Measurements from ENCODE around the gene SNAP23.
A peak's percentile ranks its signal among the peaks of the same experiment; 100 is the strongest.

Gene SNAP23

DNA sequence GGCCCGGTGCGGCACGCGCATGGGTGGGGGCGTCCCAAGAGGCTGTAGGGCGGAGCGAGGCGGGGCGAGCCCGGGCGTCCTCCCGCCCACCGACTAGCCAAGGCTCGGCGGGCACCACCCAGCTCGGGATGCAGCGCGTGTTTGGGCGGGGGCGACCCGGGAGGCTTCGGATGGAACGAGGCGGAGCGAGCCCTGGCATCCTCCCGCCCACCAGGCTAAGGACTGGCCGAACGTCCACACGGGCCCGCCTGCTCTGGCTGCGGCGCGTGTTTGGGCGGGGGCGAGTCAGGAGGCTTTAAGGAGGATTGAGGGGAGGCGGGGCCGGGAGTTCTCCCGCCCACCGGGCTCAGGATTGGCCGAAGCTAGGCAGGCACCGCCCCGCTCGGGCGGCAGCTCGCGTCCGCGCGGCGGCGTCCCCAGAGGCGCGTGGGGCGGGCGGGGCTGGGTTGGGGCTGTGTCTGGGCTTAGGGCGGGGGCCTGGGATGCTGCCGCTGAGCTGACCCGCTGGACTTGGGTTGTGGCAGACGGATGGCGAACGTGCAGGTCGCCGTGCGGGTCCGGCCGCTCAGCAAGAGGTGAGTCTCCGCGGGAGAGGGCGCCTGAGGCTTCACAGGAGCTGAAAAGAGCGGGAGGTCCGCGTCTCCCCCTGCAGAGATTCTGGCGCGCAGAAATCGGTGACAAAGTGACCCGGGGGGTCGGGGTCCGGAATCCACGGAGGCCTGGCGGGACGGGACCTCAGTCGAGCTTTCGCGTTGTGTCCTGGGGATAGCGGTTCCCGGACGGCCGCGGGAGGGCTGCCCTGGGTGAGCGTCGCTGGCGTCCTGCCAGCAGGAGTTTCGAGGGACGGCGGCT is 80.0 kb downstream of the SNAP23 start, which contains the start of gene STARD9:
Gene STARD9, plus strand, starts transcription at position 419 of the 852 bp plus-strand sequence. Its CDS starts 110 bp downstream, at position 529.
- H3K36me3 ChIP-seq (ENCODE audit: control insufficient read depth, insufficient read depth, low read length), result no peaks in the 10 kb centered on the region
- H3K4me1 ChIP-seq (ENCODE audit: control insufficient read depth, insufficient read depth, low read length, poor library complexity, severe bottlenecking), result no peaks in the 10 kb centered on the region
- H3K4me3 ChIP-seq (ENCODE audit: extremely low read depth, insufficient read depth, low read length, poor library complexity, severe bottlenecking), result peak within 1 kb of the TSS; percentile 68
- 0% methylated on average over 77 to 79 of the region's 95 CpGs for WGBS, 2 experiments (ENCODE audit: insufficient coverage in 2 of 2)
- peak within 1 kb of the TSS; percentile 49 for H3K27ac ChIP-seq (ENCODE audit: low read depth, low read length, severe bottlenecking)
- H3K9me3 ChIP-seq (ENCODE audit: control insufficient read depth, low read length), result no peaks in the 10 kb centered on the region

DNA sequence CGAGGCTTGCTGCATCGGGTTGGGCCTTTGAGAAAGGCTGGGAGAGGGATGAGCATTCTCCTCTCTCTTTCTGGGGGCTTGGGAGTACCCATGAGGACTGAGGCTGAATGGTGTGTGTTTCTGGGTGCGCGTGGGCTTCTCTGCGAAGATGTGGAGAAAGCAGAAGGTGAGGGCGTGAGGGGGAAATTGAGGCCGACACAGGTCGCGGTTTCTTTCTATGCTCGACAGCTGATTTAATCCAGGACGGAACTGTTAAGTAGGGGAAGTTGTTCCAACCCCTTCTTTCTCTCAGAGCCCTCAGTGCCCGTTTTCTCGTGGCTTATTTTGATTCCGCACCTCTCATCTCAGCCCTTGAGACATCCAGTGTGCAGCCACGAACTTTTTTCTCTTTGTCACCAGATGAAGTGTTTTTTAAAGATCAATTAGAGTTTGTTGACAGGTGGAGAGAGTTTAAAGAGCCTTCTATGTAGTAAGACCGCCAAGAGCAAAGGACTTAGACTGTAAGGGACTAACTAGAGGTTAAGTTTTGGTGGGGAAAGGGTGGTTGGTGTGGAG is 80.7 kb downstream of the SNAP23 start:
- H3K4me1 ChIP-seq (ENCODE audit: control insufficient read depth, insufficient read depth, low read length, poor library complexity, severe bottlenecking), result no peaks in the 10 kb centered on the region
- 8 to 10% methylated on average over 8 to 9 of the region's 16 CpGs for WGBS, 2 experiments (ENCODE audit: insufficient coverage in 2 of 2)
- H3K9me3 ChIP-seq (ENCODE audit: control insufficient read depth, low read length), result no peaks in the 10 kb centered on the region
- H3K27ac ChIP-seq (ENCODE audit: low read depth, low read length, severe bottlenecking), result peak overlapping the region; percentile 49
- peak overlapping the region; percentile 68 for H3K4me3 ChIP-seq (ENCODE audit: extremely low read depth, insufficient read depth, low read length, poor library complexity, severe bottlenecking)
- no peaks in the 10 kb centered on the region for H3K36me3 ChIP-seq (ENCODE audit: control insufficient read depth, insufficient read depth, low read length)

DNA sequence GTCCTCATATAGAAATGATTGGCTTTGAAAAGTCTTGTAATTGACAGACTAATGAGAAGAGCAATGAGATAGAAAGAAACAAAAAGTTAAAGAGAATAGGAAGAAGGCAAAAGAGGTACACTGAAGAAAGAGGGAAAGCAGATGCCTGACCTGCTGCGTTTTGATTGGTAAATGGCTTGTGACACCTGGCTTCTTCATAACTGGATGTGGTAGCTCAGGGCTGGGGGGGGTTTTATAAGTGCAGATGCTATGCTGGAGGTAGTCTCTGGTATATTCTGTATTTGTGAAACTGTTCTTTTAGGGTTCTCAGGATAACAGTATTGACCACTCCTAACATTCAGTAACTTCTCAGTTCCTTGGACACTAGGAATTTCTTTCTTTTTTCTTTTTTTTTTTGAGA is 81.3 kb downstream of the SNAP23 start:
- Histone ChIP-seq H3K4me3 (ENCODE audit: extremely low read depth, insufficient read depth, low read length, poor library complexity, severe bottlenecking) (no peak overlapping the region), H3K9me3 (ENCODE audit: control insufficient read depth, low read length) (no peaks in the 10 kb centered on the region)
- 79 to 100% methylated on average over 1 of the region's 1 CpG for WGBS, 2 experiments (ENCODE audit: insufficient coverage in 2 of 2)

DNA sequence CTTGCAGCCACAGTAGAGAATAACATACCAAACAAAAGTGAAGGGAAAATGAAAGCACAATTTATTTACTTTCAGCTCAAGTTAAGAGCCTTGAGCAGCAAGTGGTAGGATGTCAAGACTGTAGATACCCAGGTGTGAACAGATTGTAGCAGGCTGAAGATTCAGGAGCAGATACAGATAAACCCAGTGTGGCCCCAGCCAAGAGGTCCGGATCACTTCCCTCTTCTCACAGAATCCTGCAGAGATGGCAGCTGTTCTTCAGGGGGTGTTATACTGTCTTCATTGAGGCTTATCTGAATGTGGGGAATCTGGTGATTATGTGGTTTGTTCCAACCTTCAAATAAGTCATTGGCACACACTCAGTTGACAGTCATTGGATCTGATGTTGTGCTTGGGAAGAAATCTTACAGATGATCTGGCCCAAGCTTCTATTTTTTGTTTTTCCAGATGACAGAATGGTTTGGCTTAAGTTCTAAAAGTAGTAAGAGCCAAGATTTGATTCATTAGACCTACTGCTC is 82.1 kb downstream of the SNAP23 start:
- H3K4me3 ChIP-seq (ENCODE audit: extremely low read depth, insufficient read depth, low read length, poor library complexity, severe bottlenecking), result no peak overlapping the region
- no peak overlapping the region for H3K27ac ChIP-seq (ENCODE audit: low read depth, low read length, severe bottlenecking)
- no peaks in the 10 kb centered on the region for H3K9me3 ChIP-seq (ENCODE audit: control insufficient read depth, low read length)
- no peaks in the 10 kb centered on the region for H3K36me3 ChIP-seq (ENCODE audit: control insufficient read depth, insufficient read depth, low read length)
- 80% methylated on average over 1 of the region's 1 CpG; no CpG with 5 or more reads in 1 of the 2 experiments for WGBS, 2 experiments (ENCODE audit: insufficient coverage in 2 of 2)
- peaks cover 4% of the 10 kb centered on the region for H3K4me1 ChIP-seq (ENCODE audit: control insufficient read depth, insufficient read depth, low read length, poor library complexity, severe bottlenecking)

More for the DNA sequence above, 81.3 kb downstream of the SNAP23 start:
- Histone ChIP-seq H3K4me1 (ENCODE audit: control insufficient read depth, insufficient read depth, low read length, poor library complexity, severe bottlenecking) (peaks cover 2% of the 10 kb centered on the region), H3K36me3 (ENCODE audit: control insufficient read depth, insufficient read depth, low read length) (no peaks in the 10 kb centered on the region), H3K27ac (ENCODE audit: low read depth, low read length, severe bottlenecking) (no peak overlapping the region)

DNA sequence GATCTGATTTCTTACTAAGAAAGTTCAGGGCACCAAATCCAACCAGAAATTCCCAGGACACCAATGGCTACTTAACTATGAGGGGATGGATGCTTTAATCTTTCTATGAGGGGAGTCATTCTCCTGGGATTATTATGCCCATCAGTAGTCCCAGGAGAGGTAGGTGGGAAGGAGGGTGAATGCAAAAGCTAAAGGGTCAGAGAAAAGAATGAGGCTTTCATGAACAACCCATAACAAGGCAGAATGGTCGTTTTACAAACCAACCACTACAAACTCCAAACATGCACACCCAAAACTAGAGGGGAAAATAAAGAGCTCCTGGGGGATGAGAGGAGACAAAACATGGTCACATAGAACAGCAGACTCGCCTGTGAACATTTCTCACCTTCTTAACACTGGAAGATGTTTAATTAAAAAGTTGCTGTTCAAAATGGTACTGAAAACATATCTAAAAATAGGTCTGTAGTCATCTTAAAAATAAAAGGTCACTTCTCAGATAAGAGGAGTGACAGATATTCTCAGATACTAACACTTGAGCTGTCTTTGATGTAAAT is 83.6 kb downstream of the SNAP23 start:
- no peaks in the 10 kb centered on the region for H3K9me3 ChIP-seq (ENCODE audit: control insufficient read depth, low read length)
- H3K27ac ChIP-seq (ENCODE audit: low read depth, low read length, severe bottlenecking), result no peak overlapping the region
- no CpG with 5 or more reads among the region's 2 CpGs for WGBS, 2 experiments (ENCODE audit: insufficient coverage in 2 of 2)
- H3K4me1 ChIP-seq (ENCODE audit: control insufficient read depth, insufficient read depth, low read length, poor library complexity, severe bottlenecking), result peaks cover 18% of the 10 kb centered on the region
- no peak overlapping the region for H3K4me3 ChIP-seq (ENCODE audit: extremely low read depth, insufficient read depth, low read length, poor library complexity, severe bottlenecking)
- H3K36me3 ChIP-seq (ENCODE audit: control insufficient read depth, insufficient read depth, low read length), result no peaks in the 10 kb centered on the region

DNA sequence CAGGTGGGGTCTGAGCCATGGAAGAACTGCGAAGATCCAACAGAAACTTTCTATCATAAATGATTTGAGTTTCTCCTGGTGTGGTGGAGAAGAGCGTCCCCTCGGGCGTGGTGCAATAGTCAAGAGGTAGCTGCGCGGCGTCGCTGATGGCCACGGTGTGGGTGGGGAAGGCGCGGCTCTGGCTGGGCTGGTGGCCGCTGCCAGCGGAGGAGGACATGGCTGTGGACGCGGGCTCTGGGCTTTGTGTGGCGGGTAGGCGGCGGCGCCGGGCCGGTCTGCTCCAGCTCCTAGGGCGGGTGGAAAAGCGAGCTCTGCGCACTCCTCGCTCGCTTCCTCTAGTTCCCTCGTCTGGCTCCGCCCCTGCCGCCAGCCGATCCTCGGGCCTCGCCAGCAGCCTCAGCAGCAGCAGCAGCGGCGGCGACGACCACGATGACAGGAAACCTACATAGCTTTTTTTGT is 85.9 kb downstream of the SNAP23 start:
- H3K9me3 ChIP-seq (ENCODE audit: control insufficient read depth, low read length), result no peaks in the 10 kb centered on the region
- no peak overlapping the region for H3K27ac ChIP-seq (ENCODE audit: low read depth, low read length, severe bottlenecking)
- peak overlapping the region; percentile 26 for H3K4me3 ChIP-seq (ENCODE audit: extremely low read depth, insufficient read depth, low read length, poor library complexity, severe bottlenecking)
- peaks cover 6% of the 10 kb centered on the region for H3K36me3 ChIP-seq (ENCODE audit: control insufficient read depth, insufficient read depth, low read length)
- peaks cover 25% of the 10 kb centered on the region for H3K4me1 ChIP-seq (ENCODE audit: control insufficient read depth, insufficient read depth, low read length, poor library complexity, severe bottlenecking)
- WGBS, 2 experiments (ENCODE audit: insufficient coverage in 2 of 2), result 6% methylated on average over 15 to 28 of the region's 37 CpGs
